HepG2 (cell line): ENCODE results near the gene KIAA0232. TPM values are rescaled to one million over a fixed set of nuclear protein-coding genes. Genes with fewer than 3 reads are reported as not detected.

Source experiments
- DRAP1 ChIP-seq: IDR thresholded peaks from 2 replicates; pipeline ENCODE4 v1.6.1; 2016; ENCODE audit warnings: missing genetic modification reagents, missing compliant biosample characterization
- HMGXB4 ChIP-seq, 2 experiments: sonication (generic) in 1 of 2; formaldehyde crosslinking in 1 of 2; IDR thresholded peaks; 2 replicates each; pipeline versions ENCODE4 v1.4.0 to v1.6.1; 2018 to 2020; ENCODE audit warnings: missing genetic modification reagents in 2 of 2, borderline replicate concordance in 1 of 2, low read depth in 1 of 2, mild to moderate bottlenecking in 1 of 2, missing biosample characterization in 1 of 2
- ISX ChIP-seq: sonication (generic); formaldehyde crosslinking; conservative IDR thresholded peaks from 2 replicates; pipeline ENCODE4 v1.5.0; 2020; ENCODE audit warnings: missing genetic modification reagents
- JARID2 ChIP-seq: sonication (generic); formaldehyde crosslinking; IDR thresholded peaks from 2 replicates; pipeline ENCODE4 v1.8.1; 2023; ENCODE audit warnings: missing genetic modification reagents, inconsistent platforms; ENCODE audit not compliant: insufficient replicate concordance
- KIAA2018 ChIP-seq: sonication (generic); formaldehyde crosslinking; IDR thresholded peaks from 2 replicates; pipeline ENCODE4 v1.5.0; 2020; ENCODE audit warnings: mild to moderate bottlenecking, missing genetic modification reagents, borderline replicate concordance
- MXD3 ChIP-seq: IDR thresholded peaks from 2 replicates; pipeline ENCODE4 v1.6.1; 2016; ENCODE audit warnings: mild to moderate bottlenecking, missing biosample characterization, missing genetic modification reagents
- NFKB2 ChIP-seq: sonication (generic); formaldehyde crosslinking; IDR thresholded peaks from 2 replicates; pipeline ENCODE4 v1.4.0; 2020; ENCODE audit warnings: missing genetic modification reagents, borderline replicate concordance
- RCOR2 ChIP-seq: IDR thresholded peaks from 2 replicates; pipeline ENCODE4 v1.6.1; 2016; ENCODE audit warnings: missing biosample characterization, missing genetic modification reagents
- RFX3 ChIP-seq: IDR thresholded peaks from 2 replicates; pipeline ENCODE4 v1.6.1; 2016; ENCODE audit warnings: missing biosample characterization, missing genetic modification reagents
- SATB2 ChIP-seq: sonication (generic); formaldehyde crosslinking; IDR thresholded peaks from 2 replicates; pipeline ENCODE4 v1.5.0; 2020; ENCODE audit warnings: missing genetic modification reagents
- ZFP41 ChIP-seq: sonication (generic); formaldehyde crosslinking; IDR thresholded peaks from 2 replicates; pipeline ENCODE4 v1.4.0; 2020; ENCODE audit warnings: mild to moderate bottlenecking, missing genetic modification reagents, borderline replicate concordance
- ZNF10 ChIP-seq: sonication (generic); formaldehyde crosslinking; IDR thresholded peaks from 2 replicates; pipeline ENCODE4 v1.4.0; 2020; ENCODE audit warnings: mild to moderate bottlenecking, low read depth, missing genetic modification reagents, borderline replicate concordance
- ZNF343 ChIP-seq: sonication (generic); formaldehyde crosslinking; IDR thresholded peaks from 2 replicates; pipeline ENCODE4 v1.4.0; 2020; ENCODE audit warnings: mild to moderate bottlenecking, missing genetic modification reagents
- ZNF503 ChIP-seq: sonication (generic); formaldehyde crosslinking; IDR thresholded peaks from 2 replicates; pipeline ENCODE4 v1.4.0; 2020; ENCODE audit warnings: missing genetic modification reagents
- ZNF607 ChIP-seq: sonication (generic); formaldehyde crosslinking; IDR thresholded peaks from 2 replicates; pipeline ENCODE4 v1.5.1; 2020; ENCODE audit warnings: missing genetic modification reagents, mild to moderate bottlenecking, borderline replicate concordance
- ZNF749 ChIP-seq: sonication (generic); formaldehyde crosslinking; IDR thresholded peaks from 2 replicates; pipeline ENCODE4 v1.8.0; 2022; ENCODE audit warnings: mild to moderate bottlenecking, missing genetic modification reagents, moderate library complexity, borderline replicate concordance
- polyA plus RNA-seq, 8 experiments: library from polyadenylated mRNA; depleted of rRNA in 3 of 8; stranded (reverse) in 7 of 8; unstranded in 1 of 8; fragments of >200 nt; fragmentation: Illumina TruSeq in 4 of 8; extraction: Trizol in 4 of 8; gene quantifications; 2 replicates each; pipeline versions ENCODE4 v1.2.1 to v1.2.3, GENCODE V29; 2011 to 2016; ENCODE audit warnings: low read depth in 4 of 8, missing spikeins in 1 of 8, mixed read lengths in 1 of 8; ENCODE audit not compliant: insufficient read depth in 1 of 8
- total RNA-seq, 5 experiments: library from RNA; depleted of rRNA; stranded (reverse); fragments of >200 nt; fragmentation: Illumina TruSeq; extraction: Trizol; gene quantifications; 2 replicates each; pipeline ENCODE4 v1.2.3, GENCODE V29; 2016; ENCODE audit warnings: low read depth in 1 of 5

Gene KIAA0232
- total and polyA plus RNA-seq, 2 of the 13 experiments (the other 11 are each of a cell fraction or from before 2014, with no cell fraction given), result 7.8 to 17.1 TPM

- TF ChIP-seq KIAA2018 (CRISPR knock-in tag), result no peak
- no peak for TF ChIP-seq MXD3 (CRISPR knock-in tag)
- TF ChIP-seq ZFP41 (CRISPR knock-in tag), result no peak
- TF ChIP-seq NFKB2 (CRISPR knock-in tag), result peak; percentile 31; the same call in 1 of the 2 replicates
- TF ChIP-seq ZNF343 (CRISPR knock-in tag), result no peak
- TF ChIP-seq JARID2 (CRISPR knock-in tag), result peak; percentile 83
- TF ChIP-seq ZNF503 (CRISPR knock-in tag), result peak; percentile 88
- no peak; the same call in 1 of the 2 replicates for TF ChIP-seq ISX (CRISPR knock-in tag)
- peak; percentile 51; the same call in 1 of the 2 replicates for TF ChIP-seq SATB2 (CRISPR knock-in tag)
- no peak for TF ChIP-seq RFX3
- TF ChIP-seq DRAP1 (CRISPR knock-in tag), result peak; percentile 84
- peak; percentile 64 to 77; a peak in 3 of 4 replicates for TF ChIP-seq HMGXB4 (CRISPR knock-in tag; IDR thresholded peaks at IDR 0.05; ENCODE audit: borderline replicate concordance in 1 of 2, low read depth in 1 of 2)
- peak; percentile 42; the same call in 1 of the 2 replicates for TF ChIP-seq ZNF607 (CRISPR knock-in tag)
- TF ChIP-seq ZNF10 (CRISPR knock-in tag), result no peak
- no peak; the same call in 1 of the 2 replicates for TF ChIP-seq RCOR2
- TF ChIP-seq ZNF749, result no peak
Observed at GRCh38 chr4:6893449-6894085, 111.0 kb downstream of the KIAA0232 start (continued).
